ENCODE data around the gene UBB. TPM values are rescaled to one million over a fixed set of nuclear protein-coding genes. Genes with fewer than 3 reads are reported as not detected.

UBB gene
- total RNA-seq, 4 donors from 2014 or later = 697 to 982 (median 790) TPM

DNA sequence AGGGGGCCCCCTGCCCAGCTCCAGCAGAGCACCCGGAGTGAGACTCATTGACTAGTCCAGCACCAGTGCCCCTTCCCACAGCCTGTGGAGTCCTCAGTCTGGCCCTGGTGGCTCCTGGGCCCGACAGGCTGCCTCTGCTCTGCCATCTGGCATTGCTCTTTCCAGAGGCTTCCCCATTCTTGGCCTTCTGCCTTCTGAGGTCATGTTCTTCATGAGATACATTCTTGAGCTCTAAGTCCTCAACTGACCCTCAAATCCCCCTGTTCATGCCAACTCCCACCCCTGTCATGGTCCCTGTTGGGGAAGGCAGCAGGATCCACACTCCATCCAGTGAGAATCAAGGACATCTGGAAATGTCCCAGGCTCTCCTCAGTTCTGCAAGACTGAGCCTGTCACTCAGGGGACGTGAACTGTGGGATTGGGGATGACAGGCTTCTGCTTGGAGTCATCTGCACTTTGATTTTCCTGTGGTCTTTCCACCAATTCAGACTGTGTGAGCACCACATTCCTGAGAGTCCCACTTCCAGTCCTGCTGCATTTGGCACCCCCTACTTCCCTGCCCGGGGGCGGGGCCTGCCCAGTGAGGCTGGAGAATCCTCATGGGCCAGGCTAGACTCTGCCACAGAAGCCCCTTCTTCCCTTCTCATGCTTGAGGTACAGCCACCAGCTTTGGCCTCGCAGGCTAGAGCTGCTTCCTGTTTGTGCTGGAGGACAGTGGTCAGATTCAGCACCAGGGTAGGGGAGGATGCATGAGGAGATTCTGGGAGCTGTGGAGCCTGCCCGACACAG lies 37.2 kb downstream of the UBB start:
- Histone ChIP-seq H3K9me3 (no peaks in the 10 kb centered on the region), H3K27me3 (peaks cover 9% of the 10 kb centered on the region), H3K4me3 (no peak overlapping the region), H3K4me1 (peaks cover 0 to 52% (median 11%) of the 10 kb centered on the region in 3 donors), H3K36me3 (peaks cover 0 to 18% of the 10 kb centered on the region in 2 donors), H3K27ac (peak overlapping the region in 3 of 4 donors; percentile 68 to 84 (median 80))
- TF ChIP-seq POLR2A (IDR thresholded peaks at IDR 0.05) = no peak
- TF ChIP-seq, protein P1, sequence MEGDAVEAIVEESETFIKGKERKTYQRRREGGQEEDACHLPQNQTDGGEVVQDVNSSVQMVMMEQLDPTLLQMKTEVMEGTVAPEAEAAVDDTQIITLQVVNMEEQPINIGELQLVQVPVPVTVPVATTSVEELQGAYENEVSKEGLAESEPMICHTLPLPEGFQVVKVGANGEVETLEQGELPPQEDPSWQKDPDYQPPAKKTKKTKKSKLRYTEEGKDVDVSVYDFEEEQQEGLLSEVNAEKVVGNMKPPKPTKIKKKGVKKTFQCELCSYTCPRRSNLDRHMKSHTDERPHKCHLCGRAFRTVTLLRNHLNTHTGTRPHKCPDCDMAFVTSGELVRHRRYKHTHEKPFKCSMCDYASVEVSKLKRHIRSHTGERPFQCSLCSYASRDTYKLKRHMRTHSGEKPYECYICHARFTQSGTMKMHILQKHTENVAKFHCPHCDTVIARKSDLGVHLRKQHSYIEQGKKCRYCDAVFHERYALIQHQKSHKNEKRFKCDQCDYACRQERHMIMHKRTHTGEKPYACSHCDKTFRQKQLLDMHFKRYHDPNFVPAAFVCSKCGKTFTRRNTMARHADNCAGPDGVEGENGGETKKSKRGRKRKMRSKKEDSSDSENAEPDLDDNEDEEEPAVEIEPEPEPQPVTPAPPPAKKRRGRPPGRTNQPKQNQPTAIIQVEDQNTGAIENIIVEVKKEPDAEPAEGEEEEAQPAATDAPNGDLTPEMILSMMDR (IDR thresholded peaks at IDR 0.05) = no peak
- 33 to 79% methylated on average over 1 to 3 of the region's 7 CpGs for WGBS, 2 donors (ENCODE audit: low coverage in 1 of 2)
- no peak for ATAC-seq

DNA sequence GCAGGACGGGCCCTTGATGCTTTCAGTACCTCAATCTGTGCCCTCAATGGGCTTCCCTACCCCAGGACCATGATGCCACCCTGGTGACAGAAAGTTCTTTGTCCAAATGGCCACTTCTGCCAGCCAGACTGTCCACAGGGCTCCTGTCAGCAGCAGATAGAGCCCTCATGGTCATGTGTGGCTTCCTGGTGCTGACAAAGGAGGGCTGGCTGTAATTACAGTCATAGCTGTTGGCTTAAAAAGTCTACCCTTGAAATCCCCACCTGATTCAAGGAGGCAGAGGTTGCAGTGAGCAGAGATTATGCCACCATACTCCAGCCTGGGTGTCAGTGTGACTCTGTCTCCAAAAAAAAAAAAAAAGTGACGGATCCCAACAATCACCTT lies 37.8 kb downstream of the UBB start:
- Histone ChIP-seq H3K4me1 (peaks cover 0 to 52% (median 11%) of the 10 kb centered on the region in 3 donors), H3K27ac (peak overlapping the region in 3 of 4 donors; percentile 68 to 84 (median 80)), H3K36me3 (peaks cover 0 to 24% of the 10 kb centered on the region in 2 donors), H3K4me3 (no peak overlapping the region), H3K9me3 (no peaks in the 10 kb centered on the region), H3K27me3 (peaks cover 9% of the 10 kb centered on the region)
- no peak for ATAC-seq
- 17 to 40% methylated on average over 1 of the region's 2 CpGs for WGBS, 2 donors (ENCODE audit: low coverage in 1 of 2)
- TF ChIP-seq POLR2AphosphoS5 (IDR thresholded peaks at IDR 0.05) (no peak), EP300 (IDR thresholded peaks at IDR 0.05) (no peak), POLR2A (IDR thresholded peaks at IDR 0.05) (no peak)
- TF ChIP-seq, protein P1 (IDR thresholded peaks at IDR 0.05) = no peak

DNA sequence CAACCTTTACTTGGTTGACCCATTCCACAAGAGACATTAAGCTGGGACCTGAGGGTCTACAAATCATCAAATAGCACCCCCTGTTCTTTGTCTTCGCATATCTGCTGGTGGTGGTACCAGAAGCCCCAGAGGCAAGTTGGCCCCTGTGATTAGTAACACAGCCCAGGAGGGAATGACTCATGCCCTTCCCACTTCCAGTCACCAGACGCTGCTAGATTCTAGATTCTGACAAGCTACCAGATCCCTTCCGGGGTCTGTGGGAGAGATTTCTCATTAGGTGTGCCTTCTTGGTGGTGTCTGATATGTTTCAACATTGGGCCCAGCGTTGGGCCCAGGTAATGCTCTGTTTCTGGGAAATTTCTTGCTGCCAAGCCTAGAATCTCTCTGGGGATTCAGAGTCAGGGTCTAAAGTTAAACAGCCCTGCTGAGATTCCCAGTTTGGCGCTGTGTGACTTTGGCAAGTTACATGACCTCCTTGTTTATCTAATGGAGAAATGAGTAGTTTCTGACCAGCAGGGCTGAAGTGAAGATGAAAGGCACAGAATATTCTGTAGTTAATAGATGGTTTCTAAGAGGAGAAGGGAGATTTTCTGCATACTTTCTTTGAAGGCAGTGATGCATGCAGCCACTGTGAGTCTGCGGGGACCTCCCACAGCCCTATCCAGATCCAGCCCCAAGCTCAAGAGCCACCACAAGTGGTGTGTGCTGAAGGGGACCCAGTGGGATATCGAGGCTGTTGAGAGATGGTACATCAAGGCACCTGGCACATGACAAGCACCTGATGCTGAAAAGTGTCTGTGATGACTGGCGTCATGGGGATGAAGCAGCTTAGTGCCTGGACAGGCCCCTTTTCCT lies 38.4 kb downstream of the UBB start:
- 36% methylated on average over 6 of the region's 8 CpGs; no CpG with 5 or more reads in 1 of the 2 donors for WGBS, 2 donors (ENCODE audit: low coverage in 1 of 2)
- peak; percentile 65 for ATAC-seq

DNA sequence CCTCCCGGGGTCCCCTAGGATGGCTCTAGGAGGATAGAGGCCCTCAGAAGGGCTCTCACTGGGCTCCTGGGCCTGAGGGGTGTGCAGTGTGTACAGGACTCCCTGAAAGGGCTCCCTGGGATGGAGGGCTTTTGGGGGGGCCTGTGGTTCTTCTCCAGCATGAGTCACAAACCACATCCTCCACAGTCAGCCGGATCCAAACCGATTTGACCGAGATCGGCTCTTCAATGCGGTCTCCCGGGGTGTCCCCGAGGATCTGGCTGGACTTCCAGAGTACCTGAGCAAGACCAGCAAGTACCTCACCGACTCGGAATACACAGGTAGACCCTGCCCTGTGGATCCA lies 39.0 kb downstream of the UBB start:
- peaks cover 0 to 26% of the 10 kb centered on the region in 2 donors for H3K36me3 ChIP-seq
- 57% methylated on average over 1 of the region's 10 CpGs; no CpG with 5 or more reads in 1 of the 2 donors for WGBS, 2 donors (ENCODE audit: low coverage in 1 of 2)
- H3K4me3 ChIP-seq = no peak overlapping the region
- H3K27me3 ChIP-seq = peaks cover 9% of the 10 kb centered on the region
- no peak for TF ChIP-seq POLR2A (IDR thresholded peaks at IDR 0.05)
- no peak for TF ChIP-seq POLR2AphosphoS5 (IDR thresholded peaks at IDR 0.05)
- TF ChIP-seq, protein P1 (IDR thresholded peaks at IDR 0.05) = no peak
- TF ChIP-seq EP300 (IDR thresholded peaks at IDR 0.05) = no peak
- H3K4me1 ChIP-seq = peaks cover 0 to 49% (median 11%) of the 10 kb centered on the region in 3 donors
- peak overlapping the region in 3 of 4 donors; percentile 68 to 84 (median 80) for H3K27ac ChIP-seq
- H3K9me3 ChIP-seq = no peaks in the 10 kb centered on the region
- ATAC-seq = no peak

More for the DNA sequence above, 38.4 kb downstream of the UBB start:
- Histone ChIP-seq H3K27me3 (peaks cover 9% of the 10 kb centered on the region), H3K9me3 (no peaks in the 10 kb centered on the region), H3K4me3 (no peak overlapping the region), H3K27ac (peak overlapping the region in 3 of 4 donors; percentile 68 to 84 (median 80)), H3K36me3 (peaks cover 0 to 26% of the 10 kb centered on the region in 2 donors), H3K4me1 (peaks cover 0 to 52% (median 11%) of the 10 kb centered on the region in 3 donors)
- TF ChIP-seq POLR2AphosphoS5 (IDR thresholded peaks at IDR 0.05) = no peak
- TF ChIP-seq POLR2A (IDR thresholded peaks at IDR 0.05) = no peak
- no peak for TF ChIP-seq EP300 (IDR thresholded peaks at IDR 0.05)
- TF ChIP-seq, protein P1 (IDR thresholded peaks at IDR 0.05) = no peak
